Naive thymus-derived CD8-positive, alpha-beta T cell (primary cell): ENCODE data around the gene CERS4. TPM values are rescaled to one million over a fixed set of nuclear protein-coding genes. Genes with fewer than 3 reads are reported as not detected.

Experiments used
- ATAC-seq, 2 donors: fragments of 150-1000 bp; cut with Tn5 transposase in 1 of 2; sonication (Bioruptor Pico), chemical (Tn5 transposase) in 1 of 2; 1 replicate in 1 of 2; 2 replicates in 1 of 2; pipeline ENCODE4 v1.10.0; 2021; ENCODE audit warnings: mild to moderate bottlenecking in 2 of 2, moderate library complexity in 2 of 2
- POLR2A ChIA-PET: fragments of 350-600 bp; sonication (Branson Sonifier 250); formaldehyde crosslinking; loops from one replicate; lab custom pipeline; 2021; ENCODE audit warnings: antibody characterized with exemption; lab: Charles Lee
- DNase-seq, 10 donors: peaks; one replicate each; pipeline versions ENCODE4 v3.0.0 to v3.0.0-alpha.2; 2020 to 2022
- H3K27ac Mint-ChIP-seq, 10 donors: one replicate each; pipeline ENCODE4 v1.8.0; 2020 to 2022; ENCODE audit warnings: mild to moderate bottlenecking in 10 of 10, mixed read lengths in 10 of 10, moderate library complexity in 4 of 10, inconsistent platforms in 1 of 10
- H3K27me3 Mint-ChIP-seq, 5 donors: one replicate each; pipeline ENCODE4 v1.8.0; 2021 to 2022; ENCODE audit warnings: mixed read lengths in 5 of 5
- H3K36me3 Mint-ChIP-seq, 3 donors: one replicate each; pipeline ENCODE4 v1.8.0; 2020 to 2022; ENCODE audit warnings: mixed read lengths in 3 of 3, mild to moderate bottlenecking in 2 of 3, inconsistent platforms in 1 of 3
- H3K4me1 Mint-ChIP-seq, 4 donors: one replicate each; pipeline ENCODE4 v1.8.0; 2021 to 2022; ENCODE audit warnings: mixed read lengths in 4 of 4
- H3K4me3 Mint-ChIP-seq, 10 donors: one replicate each; pipeline ENCODE4 v1.8.0; 2020 to 2022; ENCODE audit warnings: mild to moderate bottlenecking in 10 of 10, mixed read lengths in 10 of 10, moderate library complexity in 6 of 10, inconsistent platforms in 1 of 10
- H3K9me3 Mint-ChIP-seq, 9 donors: one replicate each; pipeline ENCODE4 v1.8.0; 2020 to 2022; ENCODE audit warnings: mixed read lengths in 9 of 9, mild to moderate bottlenecking in 3 of 9, inconsistent platforms in 1 of 9, moderate library complexity in 1 of 9
- polyA plus RNA-seq, 3 donors: library from polyadenylated mRNA; unstranded; fragments of 300-500 nt; fragmentation: Illumina TruSeq; gene quantifications; one replicate each; pipeline ENCODE4 v1.2.3, GENCODE V29; 2021
- total RNA-seq, 8 experiments: library from RNA in 2 of 8; stranded (reverse) in 2 of 8; gene quantifications; one replicate each; pipeline ENCODE4 v1.2.3 and lab custom pipeline; 2021 to 2026

The CERS4 gene, protein sequence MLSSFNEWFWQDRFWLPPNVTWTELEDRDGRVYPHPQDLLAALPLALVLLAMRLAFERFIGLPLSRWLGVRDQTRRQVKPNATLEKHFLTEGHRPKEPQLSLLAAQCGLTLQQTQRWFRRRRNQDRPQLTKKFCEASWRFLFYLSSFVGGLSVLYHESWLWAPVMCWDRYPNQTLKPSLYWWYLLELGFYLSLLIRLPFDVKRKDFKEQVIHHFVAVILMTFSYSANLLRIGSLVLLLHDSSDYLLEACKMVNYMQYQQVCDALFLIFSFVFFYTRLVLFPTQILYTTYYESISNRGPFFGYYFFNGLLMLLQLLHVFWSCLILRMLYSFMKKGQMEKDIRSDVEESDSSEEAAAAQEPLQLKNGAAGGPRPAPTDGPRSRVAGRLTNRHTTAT
- total RNA-seq (10 to 100 TPM; 26.2 to 31.7 TPM), polyA plus RNA-seq (1 to 10 TPM; 5.4 to 8.0 (median 7.9) TPM), total RNA-seq (lab: John Stamatoyannopoulos, UW) (3.0 to 25.3 (median 18.0) reads per million in 6 experiments)

DNA sequence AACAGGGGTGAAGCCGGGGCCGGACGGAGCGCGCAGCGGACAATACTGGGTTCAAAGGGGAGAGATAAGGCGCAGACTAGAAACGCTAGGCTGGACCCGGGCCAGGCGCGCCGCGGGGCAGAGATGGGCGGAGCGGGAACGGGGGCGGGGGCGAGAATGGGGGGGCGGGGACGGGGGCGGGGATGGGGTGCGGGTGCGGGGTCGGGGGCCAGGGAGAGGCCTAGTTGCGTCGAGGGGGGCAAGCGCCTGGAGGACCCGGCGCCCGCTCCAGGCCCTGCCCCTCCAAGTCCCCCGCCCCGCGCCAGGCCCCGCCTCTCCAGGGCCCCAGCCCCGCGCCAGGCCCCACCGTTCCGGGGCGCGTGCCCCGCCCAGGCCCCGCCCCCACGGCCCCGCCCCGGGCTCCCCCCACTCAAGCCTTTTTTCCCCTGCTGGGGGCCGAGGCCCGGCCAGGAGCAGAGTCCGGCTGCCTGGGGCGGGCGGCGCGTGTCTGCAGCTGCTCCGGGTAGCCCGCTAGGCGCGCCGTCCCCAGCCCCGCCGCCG lies at the start of gene CERS4:
CERS4 (plus strand) TSS at position 449 of the 540 bp plus-strand sequence. CDS start 41,707 bp downstream, outside the sequence.
- Mint-ChIP-seq H3K4me1 (peaks cover 19 to 34% (median 32%) of the 10 kb centered on the region in 4 donors), H3K4me3 (peak within 1 kb of the TSS; percentile 85 to 99 (median 90)), H3K27ac (peak within 1 kb of the TSS; percentile 85 to 97 (median 90)), H3K9me3 (no peaks in the 10 kb centered on the region), H3K36me3 (peaks cover 0 to 2% (median 0%) of the 10 kb centered on the region in 3 donors), H3K27me3 (peaks cover 0 to 1% (median 0%) of the 10 kb centered on the region in 5 donors)
- DNase-seq = peak in 7 of 10 donors; percentile 59 to 86 (median 79)
- POLR2A ChIA-PET = interaction anchor here (0.7 to 2.9 kb wide), 4 partner anchors 11 to 112 kb away, joined by 3 to 31 read pairs (median 6); partner anchors contain the start of genes NDUFA7 and RPS28
- ATAC-seq = peak; percentile 78 to 80

DNA sequence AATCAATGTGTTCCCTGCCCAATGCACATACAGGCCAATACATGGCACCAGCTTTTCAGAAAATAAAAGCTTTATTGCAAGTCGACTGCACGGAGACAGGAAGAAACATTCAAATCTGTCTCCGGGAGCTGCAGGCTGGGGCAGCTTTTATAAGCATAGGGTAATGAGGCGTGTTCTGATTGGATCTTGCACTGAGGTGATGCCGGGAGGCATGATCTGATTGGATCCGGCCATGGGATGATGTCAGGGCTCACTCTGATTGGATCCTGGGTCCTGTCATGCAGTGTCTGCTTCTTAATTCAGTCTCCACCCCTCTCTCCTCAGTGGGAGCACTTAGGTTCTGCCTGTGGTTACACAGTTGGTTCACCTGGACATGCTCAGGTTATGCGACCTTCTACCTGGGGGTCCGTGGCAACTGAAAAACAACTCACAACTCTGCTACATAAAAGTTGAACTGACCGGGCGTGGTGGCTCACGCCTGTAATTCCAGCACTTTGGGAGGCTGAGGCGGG lies 48.0 kb upstream of the CERS4 start:
- no peak overlapping the region for H3K4me3 Mint-ChIP-seq
- H3K4me1 Mint-ChIP-seq = peaks cover 0 to 6% (median 2%) of the 10 kb centered on the region in 4 donors
- no peak overlapping the region for H3K27ac Mint-ChIP-seq
- POLR2A ChIA-PET = interaction anchor here (0.5 kb wide), 1 partner anchor 49 kb away, joined by 3 read pairs; no protein-coding TSS in a partner anchor
- H3K27me3 Mint-ChIP-seq = peaks cover under 1 to 16% (median 8%) of the 10 kb centered on the region in 5 donors
- ATAC-seq (no peak), DNase-seq (no peak)
- no peaks in the 10 kb centered on the region for H3K9me3 Mint-ChIP-seq
- H3K36me3 Mint-ChIP-seq = no peaks in the 10 kb centered on the region

DNA sequence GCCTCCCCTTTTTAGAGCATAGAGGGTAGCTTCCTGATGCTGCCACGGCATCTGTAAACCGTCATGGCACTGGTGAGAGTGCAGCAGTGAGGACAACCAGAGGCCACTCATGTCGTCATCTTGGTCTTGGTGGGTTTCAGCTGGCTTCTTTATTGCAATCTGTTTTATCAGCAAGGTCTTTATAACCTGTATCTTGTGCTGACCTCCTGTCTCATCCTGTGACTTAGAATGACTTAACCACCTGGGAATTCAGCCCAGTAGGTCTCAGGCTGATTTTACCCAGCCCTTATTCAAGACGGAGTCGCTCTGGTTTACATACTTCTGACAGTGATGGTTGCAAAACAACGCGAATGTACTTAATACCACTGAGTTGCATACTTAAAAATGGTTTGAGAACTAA lies 45.4 kb upstream of the CERS4 start:
- DNase-seq = no peak
- POLR2A ChIA-PET = interaction anchor here (0.6 kb wide), 1 partner anchor 14 kb away, joined by 3 read pairs; no protein-coding TSS in a partner anchor
- no peaks in the 10 kb centered on the region for H3K9me3 Mint-ChIP-seq
- no peaks in the 10 kb centered on the region for H3K27me3 Mint-ChIP-seq
- no peaks in the 10 kb centered on the region for H3K4me1 Mint-ChIP-seq
- no peak overlapping the region for H3K27ac Mint-ChIP-seq
- no peak for ATAC-seq
- H3K36me3 Mint-ChIP-seq = no peaks in the 10 kb centered on the region
- no peak overlapping the region for H3K4me3 Mint-ChIP-seq

DNA sequence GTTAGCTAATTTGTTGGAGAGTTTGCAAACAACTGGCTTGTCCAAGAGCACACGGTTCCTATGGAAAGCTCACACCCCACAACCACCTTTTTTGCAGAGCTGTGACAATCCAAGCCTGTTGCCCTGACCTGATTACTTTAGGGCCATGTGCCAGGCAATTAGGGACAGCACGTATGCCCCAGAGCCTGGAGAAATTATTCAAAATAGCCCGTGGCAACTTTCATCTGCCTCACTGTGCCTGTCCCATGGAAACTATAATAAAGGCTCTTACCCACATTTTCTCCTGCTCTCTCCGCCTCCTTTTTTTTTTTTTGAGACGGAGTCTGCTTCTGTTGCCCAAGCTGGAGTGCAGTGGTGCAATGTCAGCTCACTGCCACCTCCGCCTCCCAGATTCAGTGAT lies 41.2 kb upstream of the CERS4 start:
- Mint-ChIP-seq H3K27me3 (no peaks in the 10 kb centered on the region), H3K4me1 (no peaks in the 10 kb centered on the region), H3K27ac (peak overlapping the region in 1 of 10 donors; percentile 53), H3K9me3 (no peaks in the 10 kb centered on the region), H3K4me3 (no peak overlapping the region), H3K36me3 (no peaks in the 10 kb centered on the region)
- POLR2A ChIA-PET = no interaction called here
- ATAC-seq (no peak), DNase-seq (no peak)

DNA sequence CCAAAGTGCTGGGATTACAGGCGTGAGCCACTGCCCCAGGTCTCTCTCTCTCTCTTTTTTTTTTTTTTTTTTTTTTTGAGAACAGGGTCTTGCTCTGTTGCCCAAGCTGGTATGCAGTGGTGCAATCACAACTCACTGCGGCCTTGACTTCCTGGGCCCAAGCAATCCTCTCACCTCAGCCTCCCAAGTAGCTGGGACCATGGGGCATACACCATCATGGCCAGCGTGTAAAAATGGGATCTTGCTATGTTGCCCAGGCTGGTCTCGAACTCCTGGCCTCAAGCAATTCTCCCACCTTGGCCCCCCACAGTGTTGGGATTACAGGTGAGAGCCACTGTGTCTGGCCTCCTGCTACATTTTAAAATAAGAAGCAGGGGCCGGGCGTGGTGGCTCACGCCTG lies 40.6 kb upstream of the CERS4 start:
- Mint-ChIP-seq H3K9me3 (no peaks in the 10 kb centered on the region), H3K27ac (peak overlapping the region in 1 of 10 donors; percentile 53), H3K27me3 (no peaks in the 10 kb centered on the region), H3K36me3 (no peaks in the 10 kb centered on the region), H3K4me3 (no peak overlapping the region), H3K4me1 (no peaks in the 10 kb centered on the region)
- no peak for DNase-seq
- no peak for ATAC-seq
- POLR2A ChIA-PET = interaction anchor here (0.6 kb wide), 1 partner anchor 28 kb away, joined by 3 read pairs; no protein-coding TSS in a partner anchor

DNA sequence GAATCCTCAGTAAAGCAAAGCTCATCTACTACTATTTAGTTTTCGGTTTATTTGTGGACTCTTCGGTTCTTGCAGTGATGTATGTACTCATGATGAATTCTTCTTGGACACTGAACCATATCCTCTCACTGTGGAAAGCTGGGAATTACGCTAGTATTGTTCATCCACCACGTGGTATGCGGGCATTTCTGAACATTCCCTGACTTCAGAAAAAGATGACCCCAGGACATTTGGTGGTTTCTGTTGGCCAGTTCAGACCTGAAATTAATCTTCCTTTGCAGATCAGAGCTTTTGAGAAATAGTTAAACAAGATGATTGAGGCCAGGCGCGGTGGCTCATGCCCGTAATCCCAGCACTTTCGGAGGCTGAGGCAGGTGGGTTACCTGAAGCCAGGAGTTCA lies 34.5 kb upstream of the CERS4 start:
- no peak for ATAC-seq
- Mint-ChIP-seq H3K27ac (peak overlapping the region in 1 of 10 donors; percentile 27), H3K36me3 (no peaks in the 10 kb centered on the region), H3K9me3 (no peaks in the 10 kb centered on the region), H3K4me3 (no peak overlapping the region), H3K4me1 (no peaks in the 10 kb centered on the region), H3K27me3 (no peaks in the 10 kb centered on the region)
- POLR2A ChIA-PET = no interaction called here
- no peak for DNase-seq

DNA sequence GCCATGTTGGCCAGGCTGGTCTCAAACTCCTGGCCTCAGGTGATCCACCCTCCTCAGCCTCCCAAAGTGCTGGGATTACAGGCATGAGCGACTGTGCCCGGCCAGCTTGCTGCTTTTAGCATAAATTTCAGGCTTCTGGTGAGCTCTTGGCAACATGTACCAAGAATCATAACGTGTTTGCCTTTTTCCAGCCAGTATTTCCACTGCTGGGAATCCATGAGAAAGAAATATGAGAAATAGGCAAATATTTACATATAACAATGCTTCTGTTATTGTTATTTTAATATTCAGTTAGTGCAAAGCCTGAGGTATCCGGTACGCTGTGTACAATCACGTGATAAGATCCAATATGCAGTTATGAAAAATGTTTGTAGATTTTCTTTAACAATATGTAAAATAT lies 29.2 kb upstream of the CERS4 start:
- no peaks in the 10 kb centered on the region for H3K9me3 Mint-ChIP-seq
- DNase-seq (no peak), ATAC-seq (no peak)
- no peak overlapping the region for H3K27ac Mint-ChIP-seq
- H3K4me3 Mint-ChIP-seq = no peak overlapping the region
- POLR2A ChIA-PET = interaction anchor here (1.4 to 3.3 kb wide), 2 partner anchors 13 to 15 kb away, joined by 3 to 20 read pairs; no protein-coding TSS in a partner anchor
- H3K36me3 Mint-ChIP-seq = no peaks in the 10 kb centered on the region
- peaks cover 0 to 17% (median 8%) of the 10 kb centered on the region in 4 donors for H3K4me1 Mint-ChIP-seq
- H3K27me3 Mint-ChIP-seq = no peaks in the 10 kb centered on the region

DNA sequence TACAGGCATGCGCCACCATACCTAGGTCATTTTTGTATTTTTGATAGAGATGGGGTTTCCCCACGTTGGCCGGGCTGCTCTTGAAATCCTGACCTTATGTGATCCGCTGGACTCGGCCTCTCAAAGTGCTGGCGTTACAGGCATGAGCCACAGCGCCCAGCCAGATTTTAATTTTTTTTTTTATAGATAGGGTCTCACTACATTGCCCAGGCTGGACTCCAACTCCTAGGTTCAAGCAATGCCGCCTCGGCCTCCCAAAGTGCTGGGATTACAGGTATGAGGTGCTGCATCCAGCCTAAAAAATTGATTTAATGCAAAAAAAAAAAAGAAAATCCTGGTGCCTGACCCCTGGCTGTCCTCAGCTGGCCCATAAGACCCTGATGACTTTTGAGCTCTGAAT lies 24.9 kb upstream of the CERS4 start:
- no peak for ATAC-seq
- H3K4me3 Mint-ChIP-seq = no peak overlapping the region
- peaks cover 0 to 19% (median 11%) of the 10 kb centered on the region in 4 donors for H3K4me1 Mint-ChIP-seq
- POLR2A ChIA-PET = interaction anchor here (1.5 kb wide), 1 partner anchor 11 kb away, joined by 3 read pairs; no protein-coding TSS in a partner anchor
- H3K27ac Mint-ChIP-seq = no peak overlapping the region
- no peaks in the 10 kb centered on the region for H3K36me3 Mint-ChIP-seq
- no peak for DNase-seq
- H3K27me3 Mint-ChIP-seq = no peaks in the 10 kb centered on the region
- H3K9me3 Mint-ChIP-seq = no peaks in the 10 kb centered on the region

DNA sequence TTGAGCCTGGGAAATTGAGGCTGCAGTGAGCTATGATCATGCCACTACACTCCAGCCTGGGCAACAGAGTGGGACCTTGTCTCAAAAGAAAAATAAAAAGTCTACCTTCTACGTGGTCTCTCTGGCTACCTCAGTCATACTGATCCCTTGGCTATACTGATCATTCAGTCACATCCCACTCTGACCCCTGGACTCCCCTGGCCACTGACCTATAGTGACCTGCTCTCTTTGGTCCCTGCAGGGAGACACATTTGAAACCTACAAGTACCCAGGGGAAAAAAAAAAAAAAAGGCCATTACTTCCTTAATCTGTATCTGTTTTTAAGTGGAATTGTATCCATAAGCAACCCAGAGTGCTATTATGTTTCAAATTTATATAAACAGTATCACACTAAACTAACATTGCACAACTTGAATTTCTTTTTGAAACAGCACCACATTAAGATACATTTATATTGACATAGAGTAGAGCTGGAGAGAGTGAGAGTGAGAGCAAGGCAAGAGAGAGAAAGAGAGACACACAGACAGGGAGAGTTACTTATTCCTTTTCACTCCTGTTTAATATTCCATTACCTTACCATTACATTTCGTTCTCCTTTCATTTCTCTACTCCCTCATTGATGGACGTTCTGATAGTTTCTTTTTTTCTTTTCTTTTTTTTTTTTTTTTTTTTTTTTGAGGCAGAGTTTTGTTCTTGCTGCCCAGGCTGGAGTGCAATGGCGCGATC lies 23.7 kb upstream of the CERS4 start:
- H3K4me1 Mint-ChIP-seq = peaks cover 0 to 19% (median 11%) of the 10 kb centered on the region in 4 donors
- H3K27ac Mint-ChIP-seq = peak overlapping the region in 1 of 10 donors; percentile 41
- ATAC-seq = no peak
- no peaks in the 10 kb centered on the region for H3K36me3 Mint-ChIP-seq
- POLR2A ChIA-PET = interaction anchor here (1.5 kb wide), 1 partner anchor 10 kb away, joined by 3 read pairs; no protein-coding TSS in a partner anchor
- H3K27me3 Mint-ChIP-seq = no peaks in the 10 kb centered on the region
- DNase-seq = no peak
- no peak overlapping the region for H3K4me3 Mint-ChIP-seq
- H3K9me3 Mint-ChIP-seq = no peaks in the 10 kb centered on the region

DNA sequence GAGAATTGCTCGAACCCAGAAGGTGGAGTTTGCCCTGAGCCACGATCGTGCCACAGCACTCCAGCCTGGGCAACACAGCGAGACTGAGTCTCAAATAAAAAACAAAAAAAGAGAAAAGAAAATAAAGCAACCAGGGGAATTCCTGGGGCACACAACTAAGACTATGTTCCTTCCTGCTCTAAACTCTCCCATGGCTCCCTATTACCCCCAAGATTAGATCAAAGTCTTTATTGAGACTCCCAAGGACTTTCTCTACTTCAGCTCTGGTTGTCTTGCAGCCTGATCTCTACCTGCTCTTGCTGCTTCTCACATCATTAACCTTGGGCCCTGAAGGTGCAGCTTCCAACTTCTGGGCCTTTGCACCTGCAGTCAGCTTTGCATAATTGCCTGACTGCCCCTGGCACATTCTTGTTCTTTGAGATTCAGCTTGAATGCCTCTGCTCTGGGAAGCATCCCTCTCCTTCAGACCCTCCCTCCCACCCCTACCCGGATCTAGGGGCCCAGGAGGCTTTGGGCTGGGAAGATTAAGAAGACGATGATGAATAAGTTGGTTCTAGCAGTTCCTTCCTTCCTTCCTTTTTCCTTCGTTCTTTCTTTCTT lies 16.8 kb upstream of the CERS4 start:
- H3K36me3 Mint-ChIP-seq = no peaks in the 10 kb centered on the region
- H3K4me1 Mint-ChIP-seq = peaks cover 24 to 58% (median 51%) of the 10 kb centered on the region in 4 donors
- no peaks in the 10 kb centered on the region for H3K27me3 Mint-ChIP-seq
- DNase-seq (no peak), ATAC-seq (no peak)
- POLR2A ChIA-PET = interaction anchor here (0.6 to 3.9 kb wide), 2 partner anchors 15 to 18 kb away, joined by 4 to 31 read pairs; partner anchors contain the start of gene CERS4
- peak overlapping the region; percentile 31 to 94 (median 83) for H3K27ac Mint-ChIP-seq
- peak overlapping the region in 3 of 10 donors; percentile 4 to 54 (median 6) for H3K4me3 Mint-ChIP-seq
- no peaks in the 10 kb centered on the region for H3K9me3 Mint-ChIP-seq

DNA sequence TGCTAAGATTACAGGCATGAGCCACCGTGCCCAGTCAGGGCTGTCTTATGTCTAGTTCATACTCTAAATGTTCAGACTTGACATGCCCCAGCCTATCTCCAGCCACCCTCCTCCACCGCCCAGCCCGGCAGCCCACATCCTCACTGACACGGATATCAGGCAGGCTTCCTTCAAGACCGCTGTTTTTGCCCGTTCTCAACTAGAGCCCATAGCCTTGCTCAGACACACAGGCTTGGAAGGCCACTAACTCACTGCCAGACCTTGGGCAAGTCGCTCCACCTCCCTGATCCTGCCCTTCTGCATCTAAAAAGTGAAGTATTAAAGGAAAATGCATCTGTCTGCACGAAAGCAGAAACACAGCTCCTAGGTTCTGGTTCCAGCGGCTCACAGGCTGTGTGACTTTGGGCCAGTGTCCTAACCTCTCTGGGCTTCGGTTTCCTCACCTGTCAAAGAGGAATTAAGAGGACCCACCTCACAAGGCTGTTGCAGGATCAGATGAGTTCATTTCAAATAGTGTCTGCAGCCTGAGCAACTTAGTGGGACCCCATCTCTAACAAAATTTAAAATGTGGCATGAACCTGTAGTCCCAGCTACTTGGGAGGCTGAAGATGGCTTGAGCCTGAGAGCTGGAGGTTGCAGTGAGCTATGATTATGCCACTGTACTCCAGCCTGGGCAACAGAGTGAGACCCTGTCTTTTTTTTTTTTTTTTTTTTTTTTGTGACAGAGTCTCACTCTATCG lies 14.5 kb upstream of the CERS4 start:
- Mint-ChIP-seq H3K9me3 (no peaks in the 10 kb centered on the region), H3K27ac (peak overlapping the region; percentile 83 to 97 (median 92)), H3K4me3 (peak overlapping the region; percentile 63 to 86 (median 80)), H3K27me3 (no peaks in the 10 kb centered on the region), H3K4me1 (peaks cover 23 to 58% (median 51%) of the 10 kb centered on the region in 4 donors), H3K36me3 (no peaks in the 10 kb centered on the region)
- peak; percentile 52 for ATAC-seq
- peak in 6 of 10 donors; percentile 33 to 44 (median 37) for DNase-seq
- POLR2A ChIA-PET = interaction anchor here (0.6 to 3.9 kb wide), 9 partner anchors 10 to 442 kb away, joined by 3 to 31 read pairs (median 3); partner anchors contain the start of genes CERS4, MAP2K7 and ZNF414
